Measurements from ENCODE around the gene OSBPL3.

The OSBPL3 gene

DNA sequence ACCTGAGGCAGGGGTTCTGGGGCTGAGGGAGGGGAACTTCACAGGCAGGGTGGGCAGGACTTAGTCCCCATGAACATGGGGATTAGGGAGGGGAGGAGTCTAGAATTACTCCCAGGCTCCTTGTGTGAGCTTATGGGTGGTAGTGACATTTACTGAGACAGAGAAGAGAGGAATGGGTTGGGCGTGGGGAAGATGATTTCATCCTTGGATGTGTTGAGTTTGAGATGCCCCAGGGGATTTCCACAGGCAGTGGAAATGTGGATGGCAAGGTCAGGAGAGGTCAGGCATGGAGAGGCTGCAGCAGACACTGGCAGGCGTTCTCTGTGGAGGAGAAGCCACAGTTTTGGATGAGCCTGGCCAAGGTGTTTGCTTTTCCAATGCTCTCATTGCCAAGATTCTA lies 196.3 kb downstream of the OSBPL3 start:
- TF ChIP-seq, protein P1, sequence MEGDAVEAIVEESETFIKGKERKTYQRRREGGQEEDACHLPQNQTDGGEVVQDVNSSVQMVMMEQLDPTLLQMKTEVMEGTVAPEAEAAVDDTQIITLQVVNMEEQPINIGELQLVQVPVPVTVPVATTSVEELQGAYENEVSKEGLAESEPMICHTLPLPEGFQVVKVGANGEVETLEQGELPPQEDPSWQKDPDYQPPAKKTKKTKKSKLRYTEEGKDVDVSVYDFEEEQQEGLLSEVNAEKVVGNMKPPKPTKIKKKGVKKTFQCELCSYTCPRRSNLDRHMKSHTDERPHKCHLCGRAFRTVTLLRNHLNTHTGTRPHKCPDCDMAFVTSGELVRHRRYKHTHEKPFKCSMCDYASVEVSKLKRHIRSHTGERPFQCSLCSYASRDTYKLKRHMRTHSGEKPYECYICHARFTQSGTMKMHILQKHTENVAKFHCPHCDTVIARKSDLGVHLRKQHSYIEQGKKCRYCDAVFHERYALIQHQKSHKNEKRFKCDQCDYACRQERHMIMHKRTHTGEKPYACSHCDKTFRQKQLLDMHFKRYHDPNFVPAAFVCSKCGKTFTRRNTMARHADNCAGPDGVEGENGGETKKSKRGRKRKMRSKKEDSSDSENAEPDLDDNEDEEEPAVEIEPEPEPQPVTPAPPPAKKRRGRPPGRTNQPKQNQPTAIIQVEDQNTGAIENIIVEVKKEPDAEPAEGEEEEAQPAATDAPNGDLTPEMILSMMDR (IDR thresholded peaks at IDR 0.05; ENCODE audit: insufficient read depth, low read depth, low read length, missing control alignments): no peak
- no peak overlapping the region for H3K4me3 ChIP-seq (ENCODE audit: low read depth, low read length)
- no peak for DNase-seq (ENCODE audit: low read depth)

DNA sequence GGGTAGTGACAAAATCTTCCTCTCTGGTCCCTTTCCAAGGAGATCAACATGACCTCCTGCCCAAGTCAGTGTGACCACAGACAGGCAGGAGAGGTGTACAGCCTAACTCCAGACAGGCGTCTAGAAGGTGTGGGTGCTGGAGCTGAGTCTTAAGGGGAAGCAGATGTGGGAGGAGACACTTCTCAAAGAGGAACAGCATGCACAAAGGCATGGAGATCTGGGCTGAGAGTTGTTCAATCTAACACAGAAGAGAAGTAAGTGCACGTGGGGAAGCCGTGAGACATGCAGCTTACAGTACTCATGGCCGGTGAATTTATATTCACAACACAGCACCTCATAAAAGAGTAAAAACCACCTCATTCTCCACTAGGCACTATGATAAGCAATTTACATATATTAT lies 198.9 kb downstream of the OSBPL3 start:
- TF ChIP-seq, protein P1 (IDR thresholded peaks at IDR 0.05; ENCODE audit: insufficient read depth, low read depth, low read length, missing control alignments): no peak
- H3K4me3 ChIP-seq (ENCODE audit: low read depth, low read length): no peak overlapping the region
- no peak for DNase-seq (ENCODE audit: low read depth)

DNA sequence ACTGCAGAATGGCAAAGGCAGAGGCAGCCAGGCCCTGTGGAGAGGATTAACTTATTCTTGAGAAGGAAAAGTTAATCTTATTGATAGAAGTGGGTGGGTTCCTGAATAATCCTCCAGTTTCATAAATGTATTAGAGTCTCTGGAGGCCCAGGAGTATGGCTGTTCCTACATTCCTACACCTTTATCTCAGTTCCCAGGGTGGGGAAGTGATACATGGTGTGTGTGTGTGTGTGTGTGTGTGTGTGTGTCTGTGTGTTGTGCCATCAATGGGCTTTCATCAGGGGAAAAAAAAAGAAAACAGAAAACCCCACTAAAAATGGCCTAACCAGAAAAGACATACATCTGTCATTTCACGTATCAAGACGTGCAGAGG lies 200.7 kb downstream of the OSBPL3 start:
- no peak for DNase-seq (ENCODE audit: low read depth)
- TF ChIP-seq, protein P1 (IDR thresholded peaks at IDR 0.05; ENCODE audit: insufficient read depth, low read depth, low read length, missing control alignments): no peak
- H3K4me3 ChIP-seq (ENCODE audit: low read depth, low read length): no peak overlapping the region

- TF ChIP-seq, protein P1 (IDR thresholded peaks at IDR 0.05; ENCODE audit: insufficient read depth, low read depth, low read length, missing control alignments): no peak
- peak; percentile 58 for DNase-seq (ENCODE audit: low read depth)
- H3K4me3 ChIP-seq (ENCODE audit: low read depth, low read length): no peak overlapping the region
Measured at GRCh38 chr7:24778543-24779282, 201.3 kb downstream of the OSBPL3 start.

GRCh38 chr7:24777806-24778205 lies 202.2 kb downstream of the OSBPL3 start:
- H3K4me3 ChIP-seq (ENCODE audit: low read depth, low read length): no peak overlapping the region
- DNase-seq (ENCODE audit: low read depth): no peak
- TF ChIP-seq, protein P1 (IDR thresholded peaks at IDR 0.05; ENCODE audit: insufficient read depth, low read depth, low read length, missing control alignments): no peak

DNA sequence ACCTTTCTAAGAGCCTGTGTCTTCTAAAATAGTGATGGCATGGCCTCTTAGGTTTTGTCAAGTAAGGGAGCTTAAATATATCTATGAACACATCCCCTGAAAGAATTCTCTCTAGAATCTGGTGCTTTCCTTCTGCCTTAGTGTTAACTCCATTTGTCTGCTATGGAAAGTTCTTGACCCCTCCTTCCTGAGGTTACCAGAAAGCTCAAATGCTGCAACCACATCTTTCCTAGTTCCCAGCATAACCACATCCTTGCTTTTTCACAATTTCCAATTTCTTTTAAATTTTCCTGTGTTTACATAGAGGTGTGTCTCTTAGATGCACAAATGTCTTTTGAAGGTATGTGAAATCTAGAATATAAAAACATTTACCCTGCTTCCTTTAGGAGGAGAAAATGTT lies 206.3 kb downstream of the OSBPL3 start:
- TF ChIP-seq, protein P1 (IDR thresholded peaks at IDR 0.05; ENCODE audit: insufficient read depth, low read depth, low read length, missing control alignments): no peak
- DNase-seq (ENCODE audit: low read depth): no peak
- H3K4me3 ChIP-seq (ENCODE audit: low read depth, low read length): no peak overlapping the region

GRCh38 chr7:24769851-24770250 lies 210.1 kb downstream of the OSBPL3 start:
- no peak overlapping the region for H3K4me3 ChIP-seq (ENCODE audit: low read depth, low read length)
- TF ChIP-seq, protein P1 (IDR thresholded peaks at IDR 0.05; ENCODE audit: insufficient read depth, low read depth, low read length, missing control alignments): no peak
- no peak for DNase-seq (ENCODE audit: low read depth)
